HG02870 (cell line): Measurements from ENCODE around the gene VPS37B.
A peak's percentile ranks its signal among the peaks of the same experiment; 100 is the strongest.

ENCODE experiments used
- ATAC-seq: cut with Tn5 transposase; IDR thresholded peaks from one replicate; pipeline ENCODE4 v1.9.1; 2021; ENCODE audit warnings: mild to moderate bottlenecking, moderate library complexity; ENCODE audit not compliant: unreplicated experiment

Gene VPS37B

DNA sequence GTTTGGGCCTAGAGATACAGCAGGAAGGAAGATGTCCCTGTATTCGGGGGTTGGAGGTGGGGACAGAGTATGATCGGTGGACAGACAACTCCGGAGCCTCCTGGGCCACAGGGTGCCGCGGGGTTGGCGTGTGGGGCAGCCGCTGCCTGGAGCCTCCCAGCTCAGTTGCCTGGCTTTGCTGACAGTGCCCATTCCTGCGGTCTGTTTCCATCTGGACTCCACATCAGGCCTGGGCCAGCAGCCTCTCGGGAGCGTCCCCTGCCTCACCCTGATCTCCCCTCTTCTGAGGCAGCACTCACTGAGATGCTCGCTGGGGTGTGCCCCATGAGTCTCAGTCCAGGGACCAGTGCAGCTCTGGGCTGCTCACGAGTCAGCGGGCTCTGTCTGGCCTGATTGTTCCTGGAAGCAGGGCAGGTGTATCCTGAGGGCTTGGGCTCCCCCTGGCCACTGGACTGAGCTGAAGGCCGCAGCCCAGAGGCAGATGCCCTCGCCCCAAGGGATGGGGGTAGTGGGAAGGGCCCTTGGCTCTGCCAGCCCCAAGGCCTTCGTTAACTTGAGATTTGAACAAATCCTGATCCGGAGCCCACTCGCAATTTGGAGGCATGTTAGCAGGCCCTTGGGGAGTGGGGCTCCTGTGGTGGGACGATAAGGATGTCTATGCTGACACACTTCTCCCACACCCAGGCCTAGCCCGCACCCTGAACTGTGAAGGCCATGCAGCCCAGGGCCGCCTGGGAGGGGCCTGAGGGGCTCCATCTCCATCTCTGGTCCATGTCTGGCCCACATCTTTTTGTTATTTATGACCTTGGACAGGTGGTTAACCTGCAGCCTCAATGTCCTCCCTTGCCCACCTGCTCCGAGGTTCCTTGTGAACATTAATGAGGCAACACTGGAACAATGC lies 53.2 kb downstream of the VPS37B start:
- ATAC-seq = no peak

DNA sequence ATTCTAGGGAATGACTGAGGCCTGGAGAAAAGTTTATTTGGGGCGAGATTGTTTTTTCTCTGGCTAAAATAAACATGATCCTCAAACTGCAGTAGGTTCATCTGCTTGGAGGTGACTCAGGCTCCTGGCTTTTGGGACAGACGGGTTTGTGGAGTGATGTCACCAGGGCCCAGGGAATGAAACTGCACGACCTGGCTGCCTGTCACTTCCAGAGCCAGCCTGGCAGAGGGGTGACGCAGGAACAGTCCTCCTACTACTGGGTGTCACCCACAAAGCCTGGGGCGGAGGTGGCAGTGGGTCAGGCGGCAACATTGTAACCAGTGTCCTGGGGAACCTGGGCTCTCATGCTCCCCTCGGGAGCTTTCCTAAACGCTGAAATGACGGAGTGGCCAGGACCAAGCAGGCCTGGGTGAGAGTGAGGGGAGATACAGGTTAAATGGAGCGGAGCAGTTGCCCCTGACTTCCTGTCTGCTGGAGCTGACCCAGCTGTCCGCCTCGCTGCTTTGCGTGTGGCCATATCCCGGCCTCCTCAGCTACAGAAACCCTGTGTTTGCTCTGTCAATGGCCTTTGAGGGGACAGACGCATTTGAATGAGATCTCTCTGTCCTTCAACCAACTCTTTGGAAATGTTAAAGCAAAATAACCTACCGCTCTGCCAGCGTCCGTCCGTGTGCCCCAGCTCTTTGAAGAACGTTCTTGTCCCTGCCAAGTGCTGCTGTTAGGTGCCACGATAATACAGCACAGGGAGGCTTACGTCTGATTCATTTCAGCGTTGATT lies 54.2 kb downstream of the VPS37B start:
- no peak for ATAC-seq

DNA sequence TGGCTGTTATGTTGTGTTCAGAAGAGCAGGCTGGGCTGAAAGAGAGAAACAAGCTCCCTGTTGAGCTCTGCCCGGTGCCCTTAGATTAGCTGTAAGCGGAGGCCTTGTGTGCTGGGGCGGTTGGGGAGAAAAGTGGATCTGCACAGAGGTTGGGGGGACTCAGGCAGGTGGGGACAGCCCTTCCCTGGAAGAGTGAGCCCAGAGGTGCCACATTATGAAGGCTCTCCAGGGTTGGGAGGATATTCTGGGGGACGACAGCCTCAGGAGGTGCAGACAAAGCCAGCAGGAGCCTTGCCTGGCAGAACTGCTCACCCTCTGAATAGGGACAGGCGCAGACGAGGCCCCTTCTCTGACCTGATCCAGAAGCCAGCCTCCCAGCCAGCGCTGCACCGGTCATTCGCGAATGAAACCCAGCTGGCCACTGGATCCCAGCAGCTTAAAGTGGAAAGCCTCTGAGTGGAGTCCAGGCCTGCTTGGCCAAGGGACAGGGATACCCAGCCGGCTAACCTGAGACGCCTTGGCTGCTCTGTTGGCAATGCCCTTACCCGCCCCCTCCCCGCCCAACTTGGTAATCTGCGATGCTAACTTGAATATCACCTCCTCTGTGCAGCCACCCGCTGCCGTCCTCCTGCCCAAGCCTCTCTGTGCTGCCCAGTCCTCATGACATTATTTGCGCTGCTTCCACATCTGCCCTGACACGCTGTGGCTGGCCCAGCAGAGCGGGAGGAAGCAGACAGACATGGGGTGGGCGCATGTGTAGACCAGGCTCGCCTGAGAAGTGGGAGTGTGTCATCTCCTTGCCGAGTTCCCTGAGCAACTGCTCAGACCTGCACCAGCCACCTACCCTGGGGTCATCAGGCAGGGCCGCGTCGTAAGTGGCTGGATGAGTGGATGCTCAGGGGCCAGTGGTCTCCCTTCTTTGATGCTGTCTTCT lies 55.1 kb downstream of the VPS37B start:
- no peak for ATAC-seq

DNA sequence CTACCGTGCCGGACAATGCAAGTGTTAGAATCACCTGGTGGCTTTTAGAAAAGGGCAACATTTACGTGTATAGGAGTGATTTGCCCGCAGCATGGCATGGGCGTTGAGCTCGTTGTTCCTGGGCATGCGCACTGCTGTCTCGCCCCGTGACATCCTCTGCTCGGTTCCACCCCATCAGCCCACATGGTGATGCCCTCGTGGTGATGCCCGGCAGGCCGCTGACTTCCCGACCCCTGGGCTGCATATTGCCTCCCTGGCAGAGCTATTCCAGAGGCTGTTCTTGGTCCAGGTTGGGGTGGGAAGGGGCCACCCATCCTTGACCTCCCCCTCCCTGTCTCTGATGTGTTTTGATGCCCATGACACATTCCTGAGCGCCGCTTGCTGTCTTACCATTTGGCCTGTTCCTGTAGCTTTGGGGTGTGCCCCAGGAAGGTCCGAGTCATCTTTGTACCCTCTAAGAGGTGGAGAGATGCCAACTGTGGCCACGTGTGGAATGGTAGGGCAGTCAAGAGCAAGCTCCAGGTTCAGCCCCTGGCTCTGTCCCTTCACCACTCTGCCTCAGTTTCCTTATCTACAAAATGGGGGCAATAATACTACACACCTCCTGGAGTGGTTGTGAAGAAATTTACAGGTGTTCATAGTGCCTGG lies 55.9 kb downstream of the VPS37B start:
- ATAC-seq = no peak

DNA sequence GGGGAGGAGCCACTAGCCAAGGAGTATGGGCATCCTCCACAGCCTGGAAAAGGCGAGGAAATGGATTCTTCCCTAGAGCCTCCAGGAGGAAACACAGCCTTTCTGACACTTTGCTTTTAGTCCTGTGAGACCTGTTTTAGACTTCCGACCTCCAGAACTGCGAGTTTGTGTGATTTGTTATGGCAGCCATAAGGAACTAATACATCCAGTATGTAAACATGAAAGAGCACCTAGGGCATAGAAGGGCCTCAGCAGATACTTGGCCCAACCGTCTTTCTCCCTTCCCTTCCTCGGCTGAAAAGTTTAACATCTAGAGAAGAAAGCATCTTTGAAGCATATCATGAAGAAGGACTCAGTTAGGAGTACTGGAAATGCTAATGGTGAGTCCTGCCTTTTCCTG lies 57.1 kb downstream of the VPS37B start:
- no peak for ATAC-seq

DNA sequence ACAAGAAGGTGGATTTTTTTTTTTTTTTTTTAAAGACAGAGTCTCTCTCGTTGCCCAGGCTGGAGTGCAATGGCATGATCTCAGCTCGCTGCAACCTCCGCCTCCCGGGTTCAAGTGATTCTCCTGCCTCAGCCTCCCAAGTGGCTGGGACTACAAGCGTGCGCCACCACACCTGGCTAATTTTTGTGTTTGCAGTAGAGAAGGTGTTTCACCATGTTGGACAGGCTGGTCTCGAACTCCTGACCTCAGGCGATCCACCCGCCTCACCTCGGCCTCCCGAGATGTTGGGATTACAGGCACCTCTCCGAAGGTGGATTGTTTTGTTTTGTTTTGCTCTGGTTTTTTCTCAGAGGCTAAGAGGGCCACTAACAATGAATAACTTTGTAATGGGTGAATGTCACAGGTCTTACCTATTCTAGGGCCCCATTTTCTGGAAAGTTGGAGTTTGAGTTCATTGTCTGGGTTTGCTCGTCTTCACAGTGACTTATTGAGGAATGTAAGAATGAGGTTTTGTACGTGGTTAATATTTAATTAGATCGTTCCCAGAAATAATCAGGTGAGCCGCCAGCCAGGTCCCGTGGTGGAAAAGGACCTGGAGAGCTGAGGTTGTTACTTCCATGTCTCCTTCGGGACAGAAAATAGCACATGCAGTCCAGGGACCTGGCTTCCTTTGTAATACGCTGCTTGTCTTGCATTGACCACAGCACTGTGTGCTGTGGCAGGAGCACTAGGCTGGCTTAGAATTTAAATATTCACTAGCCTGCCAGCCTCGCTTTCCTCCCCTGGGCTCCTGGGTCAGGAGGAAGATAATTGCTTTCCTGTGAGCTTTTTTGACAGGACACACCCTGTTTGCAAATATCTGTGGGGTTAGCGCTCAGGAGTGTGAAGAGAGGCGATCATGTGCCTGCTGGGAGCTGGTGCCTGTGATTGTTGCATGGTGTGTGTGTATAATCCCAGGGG lies 58.3 kb downstream of the VPS37B start:
- no peak for ATAC-seq

DNA sequence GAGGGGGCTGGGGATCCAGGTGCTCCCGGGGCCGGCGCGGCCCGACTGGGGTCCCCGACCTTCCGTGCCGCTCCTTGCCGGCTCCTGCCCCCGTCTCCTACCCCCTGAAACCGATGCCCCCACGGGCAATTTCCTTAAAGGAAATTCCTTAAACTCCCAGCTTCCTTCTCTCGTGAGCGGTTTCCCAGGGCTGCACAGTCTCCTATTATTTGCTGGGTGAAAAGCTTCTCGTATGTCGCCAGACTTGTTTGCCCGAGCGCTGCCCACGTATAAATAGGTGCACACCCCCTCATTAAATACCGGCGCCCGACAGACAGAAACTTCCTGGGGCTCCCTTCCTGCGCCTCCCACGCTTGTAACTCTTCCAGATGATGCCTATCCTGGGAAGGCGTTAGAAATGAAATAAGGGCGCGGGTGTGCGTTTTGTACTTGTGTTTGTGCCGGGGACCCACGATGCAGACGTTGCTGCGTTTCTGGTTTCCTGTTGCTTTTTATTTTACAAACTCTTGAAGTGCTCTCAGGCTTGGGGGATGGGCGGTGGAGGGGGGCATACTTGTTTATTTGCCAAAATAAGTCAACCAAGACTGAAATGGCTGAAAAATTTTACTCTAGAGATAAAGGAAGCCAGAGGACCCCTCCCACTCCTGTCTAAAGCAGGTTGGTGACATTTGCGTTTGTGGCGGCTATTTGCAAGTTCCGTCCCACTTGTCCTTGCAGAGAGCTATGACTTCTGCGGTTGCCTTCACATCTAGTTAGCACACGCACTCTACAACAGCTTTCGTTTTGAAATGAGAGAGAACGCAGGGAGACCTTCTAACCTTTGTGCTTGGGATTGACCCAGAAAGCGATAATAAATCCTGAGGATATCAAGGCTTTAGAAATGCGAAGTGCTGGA lies 59.6 kb downstream of the VPS37B start:
- peak; percentile 55 for ATAC-seq

DNA sequence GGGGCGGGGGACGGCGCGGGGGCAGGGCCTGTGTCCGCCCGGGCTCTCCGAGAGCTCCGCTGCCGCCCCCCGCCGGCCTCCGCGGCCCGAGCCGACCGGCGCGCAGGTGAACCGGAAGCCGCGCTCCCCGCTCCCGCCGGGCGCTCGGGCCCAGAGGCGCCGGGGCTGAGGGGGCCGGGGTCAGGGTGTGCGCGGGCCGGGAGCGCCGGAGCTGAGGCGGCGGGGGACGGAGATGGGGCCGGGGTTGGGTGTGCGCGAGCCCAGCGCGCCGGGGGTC lies 60.2 kb downstream of the VPS37B start:
- ATAC-seq = no peak

DNA sequence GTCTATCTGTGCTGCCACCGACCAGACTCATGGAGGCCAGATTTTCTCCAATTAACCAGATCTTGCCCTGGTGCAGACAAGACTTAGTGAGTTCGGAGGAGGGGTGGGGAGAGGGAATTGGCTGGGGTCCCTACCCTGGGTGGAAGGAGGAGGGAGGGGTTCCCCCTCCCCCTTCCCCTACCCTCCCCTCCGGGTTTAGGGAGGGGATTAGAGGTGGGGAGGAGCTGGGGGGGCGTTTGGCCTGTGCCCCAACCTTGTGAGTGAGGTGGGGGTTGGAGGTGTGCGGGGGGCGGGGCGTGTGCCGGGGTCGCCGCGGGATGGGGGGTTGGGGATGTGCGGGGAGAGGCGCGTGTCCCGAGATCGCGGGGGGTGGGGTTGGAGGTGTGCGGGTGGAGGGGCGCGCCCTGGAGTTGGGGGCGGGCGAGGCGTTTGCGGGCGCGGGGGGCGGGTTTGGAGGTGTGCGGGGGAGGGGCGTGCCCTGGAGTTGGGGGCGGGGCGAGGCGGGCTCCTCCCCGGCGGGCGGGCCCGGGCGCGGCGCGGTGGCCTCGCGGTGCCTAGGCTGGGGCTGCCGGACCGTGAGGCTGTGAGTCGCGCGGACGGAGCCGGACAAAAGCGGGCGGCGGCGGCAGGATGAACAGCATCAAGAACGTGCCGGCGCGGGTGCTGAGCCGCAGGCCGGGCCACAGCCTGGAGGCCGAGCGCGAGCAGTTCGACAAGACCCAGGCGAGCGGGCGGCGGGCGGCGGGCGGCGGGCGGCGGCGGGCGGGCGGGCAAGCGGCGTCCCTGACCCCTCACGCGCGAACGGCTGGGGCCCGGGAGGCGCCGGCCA lies 60.8 kb downstream of the VPS37B start, which contains the start of gene HIP1R:
Gene HIP1R (plus strand): TSS at position 537 of the 829 bp plus-strand sequence. CDS start 94 bp downstream, at position 631.
- ATAC-seq = no peak

DNA sequence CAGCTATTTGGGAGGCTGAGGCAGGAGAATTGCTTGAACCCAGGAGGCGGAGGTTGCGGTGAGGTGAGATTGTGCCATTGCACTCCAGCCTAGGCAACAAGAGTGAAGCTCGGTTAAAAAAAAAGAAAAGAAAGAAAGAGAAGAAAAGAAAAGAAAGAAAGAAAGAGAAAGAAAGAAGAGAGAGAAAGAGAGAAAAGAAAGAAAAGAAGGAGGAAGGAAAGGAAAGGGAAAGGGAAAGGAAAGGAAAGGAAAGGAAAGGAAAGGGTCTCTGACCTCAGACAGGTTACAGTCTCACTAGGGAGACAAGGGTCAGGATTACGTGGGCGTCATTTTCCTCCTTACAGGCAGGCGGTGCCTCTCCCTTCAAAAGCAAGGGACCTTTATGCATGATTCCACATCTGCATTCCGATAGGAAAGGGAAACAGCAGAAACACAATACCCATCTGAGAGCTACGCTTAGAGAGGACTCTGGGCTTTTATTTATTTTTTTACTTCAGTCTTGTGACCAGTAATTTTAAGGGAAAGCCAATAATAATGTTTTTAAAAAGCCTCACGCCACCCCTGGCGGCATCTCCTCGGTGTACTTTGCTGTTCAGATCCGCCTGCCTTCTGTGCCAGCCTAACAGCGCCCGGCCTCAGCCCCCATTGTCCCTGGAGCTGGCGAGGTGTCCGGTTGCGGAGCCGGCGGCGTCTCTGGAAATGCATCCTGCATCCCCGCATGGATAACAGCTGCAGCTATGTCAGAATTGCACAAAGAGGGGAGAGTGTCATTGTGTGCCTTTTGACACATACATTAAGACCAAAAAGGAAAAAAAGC lies 61.6 kb downstream of the VPS37B start:
- ATAC-seq = no peak

DNA sequence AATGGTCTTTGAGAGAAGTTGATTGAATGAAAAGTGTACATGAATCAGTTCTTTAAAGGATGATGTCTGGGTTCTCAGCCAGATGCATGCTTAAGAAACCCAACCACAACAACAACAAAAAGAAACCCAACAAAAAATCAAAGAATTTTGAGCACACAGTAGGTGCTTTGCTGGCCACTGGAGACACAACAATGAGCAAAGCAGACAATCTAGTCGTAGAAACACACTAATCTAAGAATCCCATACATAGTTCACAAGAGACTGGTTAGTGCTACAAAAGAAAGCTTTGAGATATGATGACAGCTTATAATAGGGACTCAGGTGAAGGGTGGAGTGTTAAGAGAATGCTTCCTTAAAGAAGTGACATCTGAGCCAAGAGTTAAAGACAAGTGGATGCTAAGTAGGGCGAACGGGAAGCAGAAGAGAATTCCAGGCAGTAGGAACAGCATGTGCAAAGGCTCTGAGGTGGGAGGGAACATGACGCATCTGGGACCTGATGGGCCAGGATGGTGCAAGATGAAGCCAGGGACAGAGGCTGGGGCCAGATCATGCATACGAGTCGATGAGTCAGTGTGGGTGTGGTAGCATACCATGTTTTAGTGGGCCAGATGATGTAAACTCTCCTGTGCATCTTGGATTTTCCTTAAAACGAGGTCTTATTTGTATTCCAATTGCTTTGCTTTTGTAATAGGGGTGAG lies 65.3 kb downstream of the VPS37B start:
- ATAC-seq = no peak

DNA sequence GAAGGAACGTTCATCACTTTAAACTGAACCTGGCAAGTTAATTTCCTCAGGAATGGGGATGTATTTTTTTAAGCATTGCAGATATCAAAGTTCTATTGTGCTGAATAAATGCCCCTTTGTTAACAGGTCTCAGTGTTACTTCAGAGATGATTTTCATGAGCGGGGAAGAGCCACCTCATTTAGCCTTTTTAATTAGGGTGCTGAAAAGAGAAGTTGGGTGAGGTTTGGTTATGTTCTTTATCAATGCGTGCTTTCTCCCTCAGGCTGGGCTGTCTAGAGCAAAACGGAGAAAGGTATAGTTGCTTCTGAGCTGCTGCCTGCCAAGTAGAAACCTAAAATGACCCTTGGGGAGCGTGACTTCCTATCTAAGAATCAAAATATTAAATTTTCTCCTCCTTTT lies 68.7 kb downstream of the VPS37B start:
- ATAC-seq = no peak

DNA sequence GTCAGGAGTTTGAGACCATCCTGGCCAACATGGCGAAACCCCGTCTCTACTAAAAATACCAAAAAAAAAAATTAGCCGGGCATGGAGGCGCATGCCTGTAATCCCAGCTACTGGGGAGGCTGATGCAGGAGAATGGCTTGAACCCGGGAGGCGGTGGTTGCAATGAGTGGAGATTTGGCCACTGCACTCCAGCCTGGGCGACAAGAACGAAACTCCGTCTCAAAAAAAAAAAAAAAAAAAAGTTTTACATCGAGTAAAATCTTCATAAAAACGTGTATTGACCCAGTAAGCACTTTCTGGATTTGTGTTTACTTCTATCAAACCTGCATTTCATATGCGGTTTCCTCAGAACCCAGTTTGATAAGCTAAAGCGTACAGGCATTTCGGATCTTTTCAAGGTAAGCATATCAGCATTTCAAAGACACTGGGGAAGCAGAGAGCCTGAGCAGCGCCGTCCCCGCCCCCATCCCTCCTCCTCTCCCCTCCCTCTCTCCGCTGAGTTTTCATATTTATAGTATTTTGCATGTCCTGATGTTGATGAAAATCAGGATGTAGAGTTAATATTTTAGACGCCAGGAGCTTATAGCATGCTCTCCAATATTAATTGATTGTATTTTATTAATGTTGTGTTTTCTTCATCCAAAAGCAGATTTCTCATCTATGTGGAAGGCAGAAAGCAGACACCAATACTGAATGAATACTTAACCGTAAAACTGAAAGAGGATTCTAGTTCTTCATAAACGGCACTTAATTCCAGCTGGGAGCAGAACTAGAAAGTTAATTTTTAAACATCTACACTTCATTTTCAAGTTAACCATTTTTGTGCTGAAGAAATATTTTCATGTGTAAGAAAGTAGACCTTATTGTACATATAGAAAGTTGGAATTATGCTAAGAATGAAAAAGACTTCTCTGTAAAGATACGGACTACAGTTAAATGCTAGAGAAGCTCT lies 69.9 kb downstream of the VPS37B start:
- ATAC-seq = no peak

DNA sequence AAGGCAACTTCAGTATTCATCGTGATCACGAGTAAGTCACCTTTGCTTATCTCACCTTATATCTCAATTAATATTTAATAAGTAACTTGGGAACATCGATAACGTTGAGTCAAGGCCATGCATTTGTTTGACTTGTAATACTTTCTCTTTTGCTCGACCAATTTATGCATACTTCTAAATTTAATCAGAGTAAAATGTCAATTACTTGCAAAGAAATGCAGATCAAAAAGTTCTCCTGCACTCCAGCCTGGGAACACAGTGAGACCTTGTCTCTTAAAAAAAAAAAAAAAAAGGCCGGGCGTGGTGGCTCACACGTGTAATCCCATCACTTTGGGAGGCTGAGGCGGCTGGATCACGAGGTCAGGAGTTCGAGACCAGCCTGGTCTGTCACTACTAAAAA lies 72.5 kb downstream of the VPS37B start:
- no peak for ATAC-seq

DNA sequence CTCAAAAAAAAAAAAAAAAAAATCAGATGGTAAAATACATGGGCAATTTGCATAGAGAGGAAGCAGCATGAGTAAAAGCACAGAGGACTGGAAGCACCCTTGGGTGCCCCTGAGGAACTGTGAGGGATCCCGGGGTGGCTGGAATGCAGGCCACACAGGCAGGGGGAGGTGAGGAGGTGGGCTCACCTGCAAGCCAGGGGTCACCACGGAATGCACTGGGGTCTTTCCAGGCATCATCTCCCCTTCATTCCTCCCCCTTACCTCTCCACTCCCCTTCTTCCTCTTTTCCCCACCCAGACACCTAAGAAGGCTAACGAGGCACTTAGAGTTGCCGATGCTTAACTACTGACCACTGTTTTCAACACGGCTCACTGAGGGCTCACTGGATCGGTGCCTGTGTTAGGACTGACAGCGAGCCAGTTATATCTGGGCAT lies 75.1 kb downstream of the VPS37B start:
- no peak for ATAC-seq
